ENCODE results near the gene ATXN1. TPM values are rescaled to one million over a fixed set of nuclear protein-coding genes. Genes with fewer than 3 reads are reported as not detected.

The ATXN1 gene
- total and polyA plus RNA-seq, 2 of the 13 experiments (the other 11 are each of a cell fraction or from before 2014, with no cell fraction given): 20.7 to 39.5 TPM

DNA sequence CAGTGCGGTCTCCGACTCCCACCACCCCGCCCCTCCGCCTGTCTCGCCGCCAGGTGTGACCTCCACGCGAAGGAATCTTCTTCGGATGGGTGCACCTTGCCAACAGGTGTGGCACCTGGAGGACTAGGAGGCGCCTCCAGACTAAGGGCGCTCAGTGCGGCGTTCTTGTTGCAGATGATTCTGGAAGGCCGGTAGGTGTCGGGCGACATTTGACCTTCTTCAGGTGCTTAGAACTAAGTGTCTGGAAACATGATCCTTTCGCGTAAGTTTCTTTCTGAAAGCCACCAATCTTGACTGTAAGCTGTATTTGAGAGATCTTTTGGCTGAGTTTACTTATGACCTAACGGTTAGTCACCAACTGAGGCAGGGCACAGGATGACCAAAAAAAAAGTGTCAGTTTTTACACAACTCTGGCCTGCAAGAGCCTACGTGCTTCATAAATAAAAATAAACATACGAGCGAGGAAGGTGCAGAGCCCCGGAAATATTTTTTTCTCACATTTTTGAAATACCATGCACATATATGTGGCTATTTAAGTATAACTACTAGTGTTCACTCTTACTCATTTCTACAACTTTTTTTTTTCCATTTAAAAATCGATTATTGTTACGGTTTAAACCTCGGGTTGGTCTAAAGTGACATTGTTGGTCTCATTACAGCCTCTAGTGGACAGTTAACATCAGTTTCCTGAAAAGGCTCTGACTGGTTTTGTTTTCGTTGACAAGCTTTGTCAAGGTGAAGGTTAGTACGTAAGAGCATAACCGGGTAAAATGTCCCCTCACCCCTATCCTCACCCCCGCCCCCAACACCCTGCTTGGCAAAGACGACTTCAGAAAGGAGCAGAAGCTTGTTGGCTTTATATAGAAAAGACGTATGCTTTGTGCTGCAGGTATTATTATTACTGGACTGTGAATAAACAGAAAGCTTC, 1.6 kb upstream of the ATXN1 start (continued):
- TF ChIP-seq, protein P1, sequence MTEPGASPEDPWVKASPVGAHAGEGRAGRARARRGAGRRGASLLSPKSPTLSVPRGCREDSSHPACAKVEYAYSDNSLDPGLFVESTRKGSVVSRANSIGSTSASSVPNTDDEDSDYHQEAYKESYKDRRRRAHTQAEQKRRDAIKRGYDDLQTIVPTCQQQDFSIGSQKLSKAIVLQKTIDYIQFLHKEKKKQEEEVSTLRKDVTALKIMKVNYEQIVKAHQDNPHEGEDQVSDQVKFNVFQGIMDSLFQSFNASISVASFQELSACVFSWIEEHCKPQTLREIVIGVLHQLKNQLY (CRISPR knock-in tag; IDR thresholded peaks at IDR 0.05): peak; percentile 27; the same call in 1 of the 2 replicates

DNA sequence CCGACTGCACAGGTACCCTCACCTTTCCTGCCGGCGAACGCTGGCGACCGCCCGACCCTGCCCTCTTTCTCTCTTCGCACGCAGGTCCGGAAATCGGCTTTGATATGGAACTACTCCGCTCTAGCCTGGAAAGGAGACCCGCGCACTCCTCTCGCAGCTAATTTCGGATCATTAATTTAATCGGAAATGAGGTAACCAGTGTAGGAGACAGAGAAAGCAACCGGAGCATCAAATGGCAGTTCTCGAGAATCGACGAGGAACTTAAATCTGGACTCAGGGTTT, 949 bp upstream of the ATXN1 start:
- FAIRE-seq (no peak), DNase-seq (ENCODE audit: low spot score) (no peak), ATAC-seq (peak; percentile 14)
- in situ Hi-C loops (cut with HindIII; ENCODE audit: extremely low pct_ligation_motif_present, low pct_unique_long_range_greater_than_20kb): loop anchor here (5.0 kb wide), 3 partner anchors 180 to 430 kb away; no protein-coding TSS in a partner anchor
- Histone ChIP-seq H3K36me3 (replicated peaks in 1 of 2; ENCODE audit: control insufficient read depth in 1 of 2, insufficient read depth in 2 of 2, low read length in 2 of 2) (no peaks in the 10 kb centered on the region; a peak in 1 of 5 replicates), H3K9me3 (ENCODE audit: low read length) (no peaks in the 10 kb centered on the region), H3K4me2 (ENCODE audit: low read depth, low read length) (peak overlapping the region; percentile 95), H2AFZ (ENCODE audit: low read length) (peak overlapping the region; percentile 13), H3K27ac (ENCODE audit: extremely low read length, insufficient read depth, low read length) (peak overlapping the region; percentile 76), H3K4me1 (ENCODE audit: insufficient read depth, low read length) (peaks cover 40% of the 10 kb centered on the region), H3K9ac (ENCODE audit: insufficient read depth, low read depth, low read length) (peak overlapping the region; percentile 78), H4K20me1 (ENCODE audit: insufficient read depth, low read length) (peaks cover 12% of the 10 kb centered on the region; the same call in 1 of the 2 replicates), H3K4me3 (replicated peaks in 1 of 3; ENCODE audit: insufficient read depth in 1 of 3, low read depth in 2 of 3, low read length in 3 of 3) (peak overlapping the region; percentile 74 to 93 (median 92)), H3K79me2 (ENCODE audit: insufficient read depth, low read length) (peaks cover 32% of the 10 kb centered on the region), H3K27me3 (ENCODE audit: control insufficient read depth in 1 of 2, insufficient read depth in 2 of 2, low read length in 2 of 2) (no peaks in the 10 kb centered on the region; a peak in 1 of 5 replicates)
- POLR2A ChIA-PET: interaction anchor here (0.6 to 2.6 kb wide), 21 partner anchors 10 to 221 kb away, joined by 3 to 23 read pairs (median 4); no protein-coding TSS in a partner anchor
- WGBS (ENCODE audit: low lambda C conversion rate): under 1% methylated on average over 21 of the region's 21 CpGs
- intact Hi-C loops (cut with micrococcal nuclease; ENCODE audit: unreplicated experiment): loop anchor here (2.0 to 10.0 kb wide), 4 partner anchors 60 to 347 kb away; no protein-coding TSS in a partner anchor
- no TSS peak for BruUV-seq (replicated peaks)
- CTCF ChIA-PET (ENCODE audit: low intra/inter-chr PET ratio, low total read pairs): interaction anchor here (0.6 to 1.8 kb wide), 3 partner anchors 9 to 251 kb away, joined by 3 to 5 read pairs (median 4); no protein-coding TSS in a partner anchor
- TF ChIP-seq ZNF589 (CRISPR knock-in tag; conservative IDR thresholded peaks at IDR 0.05): no peak
- TF ChIP-seq SRY (CRISPR knock-in tag; IDR thresholded peaks at IDR 0.05): peak; percentile 62; the same call in 1 of the 2 replicates
- TF ChIP-seq ZNF891 (CRISPR knock-in tag; IDR thresholded peaks at IDR 0.05): 0 out of 2 replicates have a peak, but pooled peaks have one; percentile 14
- TF ChIP-seq, protein P2, sequence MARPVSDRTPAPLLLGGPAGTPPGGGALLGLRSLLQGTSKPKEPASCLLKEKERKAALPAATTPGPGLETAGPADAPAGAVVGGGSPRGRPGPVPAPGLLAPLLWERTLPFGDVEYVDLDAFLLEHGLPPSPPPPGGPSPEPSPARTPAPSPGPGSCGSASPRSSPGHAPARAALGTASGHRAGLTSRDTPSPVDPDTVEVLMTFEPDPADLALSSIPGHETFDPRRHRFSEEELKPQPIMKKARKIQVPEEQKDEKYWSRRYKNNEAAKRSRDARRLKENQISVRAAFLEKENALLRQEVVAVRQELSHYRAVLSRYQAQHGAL (CRISPR knock-in tag; IDR thresholded peaks at IDR 0.05; ENCODE audit: not compliant biosample characterization): peak; percentile 61
- TF ChIP-seq U2AF1 (optimal IDR thresholded peaks at IDR 0.05; ENCODE audit: low read depth, low read length): peak; percentile 28
- peak; percentile 10; the same call in 1 of the 2 replicates for TF ChIP-seq PHF8 (CRISPR knock-in tag; IDR thresholded peaks at IDR 0.05)
- TF ChIP-seq ASH2L (IDR thresholded peaks at IDR 0.05; ENCODE audit: insufficient read length, low read depth, low read length): peak; percentile 76
- TF ChIP-seq, protein P3, sequence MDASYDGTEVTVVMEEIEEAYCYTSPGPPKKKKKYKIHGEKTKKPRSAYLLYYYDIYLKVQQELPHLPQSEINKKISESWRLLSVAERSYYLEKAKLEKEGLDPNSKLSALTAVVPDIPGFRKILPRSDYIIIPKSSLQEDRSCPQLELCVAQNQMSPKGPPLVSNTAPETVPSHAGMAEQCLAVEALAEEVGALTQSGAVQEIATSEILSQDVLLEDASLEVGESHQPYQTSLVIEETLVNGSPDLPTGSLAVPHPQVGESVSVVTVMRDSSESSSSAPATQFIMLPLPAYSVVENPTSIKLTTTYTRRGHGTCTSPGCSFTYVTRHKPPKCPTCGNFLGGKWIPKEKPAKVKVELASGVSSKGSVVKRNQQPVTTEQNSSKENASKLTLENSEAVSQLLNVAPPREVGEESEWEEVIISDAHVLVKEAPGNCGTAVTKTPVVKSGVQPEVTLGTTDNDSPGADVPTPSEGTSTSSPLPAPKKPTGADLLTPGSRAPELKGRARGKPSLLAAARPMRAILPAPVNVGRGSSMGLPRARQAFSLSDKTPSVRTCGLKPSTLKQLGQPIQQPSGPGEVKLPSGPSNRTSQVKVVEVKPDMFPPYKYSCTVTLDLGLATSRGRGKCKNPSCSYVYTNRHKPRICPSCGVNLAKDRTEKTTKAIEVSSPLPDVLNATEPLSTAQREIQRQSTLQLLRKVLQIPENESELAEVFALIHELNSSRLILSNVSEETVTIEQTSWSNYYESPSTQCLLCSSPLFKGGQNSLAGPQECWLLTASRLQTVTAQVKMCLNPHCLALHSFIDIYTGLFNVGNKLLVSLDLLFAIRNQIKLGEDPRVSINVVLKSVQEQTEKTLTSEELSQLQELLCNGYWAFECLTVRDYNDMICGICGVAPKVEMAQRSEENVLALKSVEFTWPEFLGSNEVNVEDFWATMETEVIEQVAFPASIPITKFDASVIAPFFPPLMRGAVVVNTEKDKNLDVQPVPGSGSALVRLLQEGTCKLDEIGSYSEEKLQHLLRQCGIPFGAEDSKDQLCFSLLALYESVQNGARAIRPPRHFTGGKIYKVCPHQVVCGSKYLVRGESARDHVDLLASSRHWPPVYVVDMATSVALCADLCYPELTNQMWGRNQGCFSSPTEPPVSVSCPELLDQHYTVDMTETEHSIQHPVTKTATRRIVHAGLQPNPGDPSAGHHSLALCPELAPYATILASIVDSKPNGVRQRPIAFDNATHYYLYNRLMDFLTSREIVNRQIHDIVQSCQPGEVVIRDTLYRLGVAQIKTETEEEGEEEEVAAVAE (CRISPR knock-in tag; IDR thresholded peaks at IDR 0.05; ENCODE audit: borderline replicate concordance): 0 out of 2 replicates have a peak, but pooled peaks have one; percentile 19
- TF ChIP-seq AHR (CRISPR knock-in tag; IDR thresholded peaks at IDR 0.05): peak; percentile 74; the same call in 1 of the 2 replicates
